Esophagus muscularis mucosa (tissue), 2 donors: ENCODE results near the gene CKAP2L.

ENCODE experiments used
- POLR2A ChIP-seq: fragments of 450-650 bp; IDR thresholded peaks from one replicate; pipeline ENCODE4 v1.6.1; 2017; ENCODE audit warnings: antibody characterized with exemption, moderate library complexity, mild to moderate bottlenecking, low read depth
- POLR2AphosphoS5 ChIP-seq, 2 donors: sonication (generic); formaldehyde crosslinking; IDR thresholded peaks; one replicate each; pipeline ENCODE4 v1.6.1; 2017; ENCODE audit warnings: antibody characterized with exemption in 2 of 2

DNA sequence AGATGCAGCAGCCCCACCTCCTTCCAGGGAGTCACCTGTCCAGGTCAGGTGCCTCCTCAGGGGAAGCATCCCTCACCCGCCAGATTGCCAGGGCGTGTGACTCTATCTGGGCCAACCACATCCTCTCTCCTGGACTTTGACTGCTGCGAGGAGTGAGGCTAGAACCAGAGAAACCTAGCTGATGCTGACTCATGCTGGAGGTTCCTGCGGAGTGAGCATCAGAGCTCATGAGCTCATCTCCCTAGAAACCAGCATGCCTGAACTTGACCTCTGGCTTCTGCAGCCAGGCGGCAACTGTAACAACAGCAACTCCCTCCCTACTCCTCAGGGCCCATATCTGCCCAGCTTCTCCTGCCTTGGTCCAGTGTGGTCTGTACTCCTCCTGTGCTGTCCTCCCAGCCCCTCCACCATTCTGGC, 71.9 kb downstream of the CKAP2L start:
- TF ChIP-seq POLR2AphosphoS5 (IDR thresholded peaks at IDR 0.05): no peak
- no peak for TF ChIP-seq POLR2A
